Measurements from ENCODE around the gene SHISA7.

The SHISA7 gene

GRCh38 chr19:55485439-55486011 lies 42.4 kb upstream of the SHISA7 start:
- no peak for DNase-seq (ENCODE audit: low read depth in 1 of 2, low spot score in 1 of 2)
- H3K4me3 ChIP-seq (replicated peaks; ENCODE audit: insufficient read depth, low read length): peak overlapping the region; percentile 61
- peak overlapping the region; percentile 34 for H3K27ac ChIP-seq (replicated peaks)
- no peaks in the 10 kb centered on the region for H3K27me3 ChIP-seq (ENCODE audit: insufficient read depth, poor library complexity, severe bottlenecking)
- TF ChIP-seq POLR2AphosphoS5 (IDR thresholded peaks at IDR 0.05; ENCODE audit: low read depth) (no peak), REST (IDR thresholded peaks at IDR 0.05; ENCODE audit: insufficient replicate concordance, low read depth) (no peak), GABPA (IDR thresholded peaks at IDR 0.05; ENCODE audit: low read depth) (no peak), SPI1 (IDR thresholded peaks at IDR 0.05; ENCODE audit: borderline replicate concordance, low read depth) (no peak), CTCF (IDR thresholded peaks at IDR 0.05; ENCODE audit: insufficient read depth, low read length) (no peak)

GRCh38 chr19:55484593-55485438 lies 41.7 kb upstream of the SHISA7 start, which contains the start of gene NAT14:
NAT14 (plus strand) TSS chr19:55485188; CDS start chr19:55485709, 521 bp downstream.
- Histone ChIP-seq H3K4me3 (replicated peaks; ENCODE audit: insufficient read depth, low read length) (peak within 1 kb of the TSS; percentile 61), H3K27ac (replicated peaks) (peak within 1 kb of the TSS; percentile 34), H3K27me3 (ENCODE audit: insufficient read depth, poor library complexity, severe bottlenecking) (no peaks in the 10 kb centered on the region)
- TF ChIP-seq SPI1 (IDR thresholded peaks at IDR 0.05; ENCODE audit: borderline replicate concordance, low read depth) (no peak), REST (IDR thresholded peaks at IDR 0.05; ENCODE audit: insufficient replicate concordance, low read depth) (no peak), GABPA (IDR thresholded peaks at IDR 0.05; ENCODE audit: low read depth) (peak; percentile 47; the same call in 1 of the 2 replicates), POLR2AphosphoS5 (IDR thresholded peaks at IDR 0.05; ENCODE audit: low read depth) (peak; percentile 32; the same call in 1 of the 2 replicates), CTCF (IDR thresholded peaks at IDR 0.05; ENCODE audit: insufficient read depth, low read length) (no peak)
- DNase-seq (ENCODE audit: low read depth in 1 of 2, low spot score in 1 of 2): peak; percentile 19 to 79

- TF ChIP-seq GABPA (IDR thresholded peaks at IDR 0.05; ENCODE audit: low read depth): no peak
- TF ChIP-seq SPI1 (IDR thresholded peaks at IDR 0.05; ENCODE audit: borderline replicate concordance, low read depth): no peak
- no peak for TF ChIP-seq CTCF (IDR thresholded peaks at IDR 0.05; ENCODE audit: insufficient read depth, low read length)
- peak; percentile 65 for TF ChIP-seq REST (IDR thresholded peaks at IDR 0.05; ENCODE audit: insufficient replicate concordance, low read depth)
- no peak for TF ChIP-seq POLR2AphosphoS5 (IDR thresholded peaks at IDR 0.05; ENCODE audit: low read depth)
- no peaks in the 10 kb centered on the region for H3K27me3 ChIP-seq (ENCODE audit: insufficient read depth, poor library complexity, severe bottlenecking)
- peak overlapping the region; percentile 61; the same call in 1 of the 2 replicates for H3K4me3 ChIP-seq (replicated peaks; ENCODE audit: insufficient read depth, low read length)
- H3K27ac ChIP-seq (replicated peaks): no peak overlapping the region
- no peak for DNase-seq (ENCODE audit: low read depth in 1 of 2, low spot score in 1 of 2)
Measured at GRCh38 chr19:55483706-55484592, 40.8 kb upstream of the SHISA7 start.
